ENCODE results near the gene ACAP1.

Gene ACAP1

GRCh38 chr17:7311110-7311705 is 25.1 kb upstream of the ACAP1 start:
- no peak for DNase-seq

- no peak for DNase-seq
Measured at GRCh38 chr17:7312432-7313087, 23.8 kb upstream of the ACAP1 start.

- no peak for DNase-seq
Measured at GRCh38 chr17:7313088-7313889, 23.0 kb upstream of the ACAP1 start.

- no peak for DNase-seq
Measured at GRCh38 chr17:7313890-7314718, 22.2 kb upstream of the ACAP1 start.

- DNase-seq, result peak; percentile 74
Measured at GRCh38 chr17:7314719-7315569, 21.4 kb upstream of the ACAP1 start, which contains the start of gene GPS2. TSS of gene GPS2 (minus strand) at chr17:7315360. CDS start at chr17:7315052, 308 bp downstream.

GRCh38 chr17:7315570-7316235 is 20.6 kb upstream of the ACAP1 start:
- no peak for DNase-seq

GRCh38 chr17:7317161-7317803 is 19.0 kb upstream of the ACAP1 start:
- no peak for DNase-seq

GRCh38 chr17:7318121-7318860 is 18.0 kb upstream of the ACAP1 start:
- DNase-seq, result no peak

GRCh38 chr17:7321466-7321865 is 14.9 kb upstream of the ACAP1 start:
- DNase-seq, result no peak

- DNase-seq, result no peak
Measured at GRCh38 chr17:7322520-7323194, 13.7 kb upstream of the ACAP1 start.

- no peak for DNase-seq
Measured at GRCh38 chr17:7323731-7324437, 12.4 kb upstream of the ACAP1 start.

GRCh38 chr17:7324438-7324779 is 11.9 kb upstream of the ACAP1 start:
- no peak for DNase-seq

GRCh38 chr17:7325031-7325528 is 11.2 kb upstream of the ACAP1 start:
- DNase-seq, result no peak

GRCh38 chr17:7326186-7326585 is 10.1 kb upstream of the ACAP1 start:
- DNase-seq, result no peak

GRCh38 chr17:7327056-7327455 is 9.3 kb upstream of the ACAP1 start:
- DNase-seq, result no peak

- DNase-seq, result no peak
Measured at GRCh38 chr17:7327501-7327900, 8.8 kb upstream of the ACAP1 start.

- no peak for DNase-seq
Measured at GRCh38 chr17:7328009-7328408, 8.3 kb upstream of the ACAP1 start.

GRCh38 chr17:7328840-7329373 is 7.4 kb upstream of the ACAP1 start, which contains the start of gene NEURL4:
TSS of gene NEURL4 (minus strand) at chr17:7329335. CDS start at chr17:7329312, 23 bp downstream.
- no peak for DNase-seq
